Inflammatory macrophage (primary cell): ENCODE measurements around the gene MYOZ3.

Source experiments
- DNase-seq, 2 donors: peaks; one replicate each; pipeline ENCODE4 v3.0.0-alpha.2; 2020 to 2022
- total RNA-seq, 18 experiments: gene quantifications; one replicate each; lab custom pipeline; 2026; ENCODE audit warnings: mixed read lengths in 6 of 18, inconsistent platforms in 2 of 18; lab: John Stamatoyannopoulos, UW

The MYOZ3 gene, protein sequence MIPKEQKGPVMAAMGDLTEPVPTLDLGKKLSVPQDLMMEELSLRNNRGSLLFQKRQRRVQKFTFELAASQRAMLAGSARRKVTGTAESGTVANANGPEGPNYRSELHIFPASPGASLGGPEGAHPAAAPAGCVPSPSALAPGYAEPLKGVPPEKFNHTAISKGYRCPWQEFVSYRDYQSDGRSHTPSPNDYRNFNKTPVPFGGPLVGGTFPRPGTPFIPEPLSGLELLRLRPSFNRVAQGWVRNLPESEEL
- 0 to 0.09 (median 0) reads per million in 18 experiments for total RNA-seq

DNA sequence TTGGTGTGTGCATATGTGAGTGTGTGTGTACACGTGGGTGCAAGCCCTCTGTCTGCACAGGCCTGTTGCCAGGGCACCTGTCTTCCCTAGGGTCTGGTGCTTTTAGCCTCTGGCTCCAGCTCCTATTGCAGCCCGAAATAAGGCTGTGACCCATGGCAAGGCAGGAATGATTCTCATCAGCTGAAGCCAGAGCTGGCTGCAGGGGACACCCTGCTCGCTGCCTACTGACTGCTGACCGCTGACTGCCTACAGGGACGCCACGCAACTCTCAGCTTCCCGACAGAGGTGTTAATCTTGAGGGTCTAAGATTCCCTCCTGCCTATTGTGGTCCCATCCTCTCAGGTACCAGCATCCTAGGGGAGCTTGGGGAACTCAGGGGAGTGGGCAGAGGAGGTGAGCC is at the start of gene MYOZ3:
Gene MYOZ3 (plus strand): TSS at position 166 of the 400 bp plus-strand sequence. CDS start 1,691 bp downstream, outside the sequence.
- no peak for DNase-seq

DNA sequence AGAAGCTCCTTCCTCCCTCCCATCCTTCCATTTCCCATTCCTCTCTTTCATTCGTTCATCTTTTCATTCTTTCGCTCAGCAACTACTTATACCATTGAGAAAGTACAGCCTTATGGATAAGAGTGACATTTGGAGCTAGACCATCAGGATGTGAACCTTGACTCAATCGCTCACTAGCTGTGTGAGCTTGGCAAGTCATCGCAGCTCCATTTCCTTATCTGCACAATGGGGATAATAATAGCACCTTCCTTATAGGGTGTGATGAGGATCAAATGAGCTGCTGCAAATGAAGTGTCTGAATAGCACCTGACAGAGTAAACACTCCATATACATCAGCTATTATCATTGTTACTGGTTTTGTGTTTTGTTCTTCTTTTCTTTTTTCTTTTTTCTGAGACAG is 48.6 kb upstream of the MYOZ3 start:
- DNase-seq, result no peak

DNA sequence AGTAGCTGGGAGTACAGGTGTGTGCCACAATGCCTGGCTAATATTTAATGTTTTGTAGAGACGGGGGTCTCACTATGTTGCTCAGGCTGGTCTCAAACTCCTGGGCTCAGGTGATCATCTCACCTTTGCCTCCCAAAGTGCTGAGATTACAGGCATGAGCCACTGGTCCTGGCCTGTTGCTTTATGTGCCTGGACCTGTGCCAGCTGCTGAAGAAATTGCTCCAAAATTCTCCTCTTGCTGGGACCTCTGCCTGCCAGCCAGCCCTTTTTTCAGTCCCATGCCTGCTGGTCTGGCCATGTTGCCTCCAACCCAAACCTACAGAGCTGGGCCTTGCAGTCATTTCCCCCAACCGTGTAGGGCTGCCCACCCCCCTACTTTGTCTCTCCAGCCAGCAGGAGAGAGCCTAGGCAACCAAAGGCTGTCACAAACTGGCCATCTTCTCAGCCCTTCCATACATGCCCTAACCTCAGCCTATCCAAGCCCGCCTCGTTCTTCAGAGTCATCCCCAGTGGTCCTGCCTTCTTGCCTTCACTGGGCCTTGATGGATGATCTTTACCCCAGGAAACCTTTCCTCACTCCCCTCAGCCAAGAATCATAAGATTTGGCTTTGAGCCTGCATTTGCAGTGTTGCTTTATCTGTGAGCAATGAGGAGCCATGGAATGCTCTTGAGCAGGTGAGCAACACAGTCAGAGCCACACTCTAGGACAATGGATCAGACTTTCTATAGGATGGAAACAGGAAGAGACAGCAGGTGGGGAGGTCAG is 48.0 kb upstream of the MYOZ3 start:
- no peak for DNase-seq

DNA sequence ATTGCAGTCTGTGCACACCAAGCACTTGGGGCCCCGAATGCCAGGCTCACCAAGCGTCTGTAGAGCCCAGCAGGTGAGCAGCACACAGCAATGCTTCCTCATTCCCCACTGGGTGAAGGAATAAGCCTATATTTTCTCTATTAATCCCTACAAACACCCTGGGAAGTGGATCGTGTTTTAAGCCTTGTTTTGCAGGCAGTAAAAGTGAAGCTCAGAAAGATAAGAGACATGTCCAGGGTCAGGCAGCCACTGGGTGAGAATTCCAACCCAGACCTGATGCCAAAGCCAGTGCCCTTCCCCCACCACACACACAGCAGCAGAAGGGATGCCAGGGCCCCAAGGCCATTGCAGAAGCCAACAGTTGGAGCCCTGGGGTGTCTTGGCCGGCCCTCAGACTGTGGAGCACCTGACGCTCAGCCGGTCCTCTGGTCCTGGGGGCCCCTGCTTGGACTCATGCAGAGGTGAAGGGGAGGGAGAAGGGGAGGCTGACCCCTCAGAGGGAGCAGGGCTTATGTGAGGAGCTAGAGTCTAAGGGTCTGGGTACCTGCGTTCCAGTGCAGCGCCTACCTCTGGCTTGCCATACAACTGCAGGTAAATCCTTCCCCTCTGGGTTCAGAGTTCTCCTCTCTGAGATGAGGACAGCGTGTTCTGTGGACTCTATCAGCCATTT is 46.9 kb upstream of the MYOZ3 start:
- no peak for DNase-seq

DNA sequence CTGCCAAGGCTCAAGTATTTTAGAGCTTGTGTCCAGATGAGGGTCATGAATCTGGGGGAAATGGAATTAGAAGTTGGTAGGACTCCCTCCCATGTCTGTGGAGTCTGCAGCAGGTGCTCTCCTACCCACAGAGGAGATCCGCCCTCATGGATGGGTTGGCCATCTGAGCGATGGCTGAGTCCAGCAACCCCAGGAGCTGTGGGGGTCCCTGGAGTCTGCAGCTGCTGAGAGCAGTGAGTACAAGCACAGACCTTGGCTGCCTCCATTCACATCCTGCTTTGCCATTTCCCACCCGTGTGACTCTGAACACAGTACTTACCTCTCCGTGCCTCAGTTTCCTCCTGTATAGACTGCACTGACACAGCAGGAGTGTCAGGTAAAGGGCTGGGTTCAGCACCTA is 46.4 kb upstream of the MYOZ3 start:
- no peak for DNase-seq

DNA sequence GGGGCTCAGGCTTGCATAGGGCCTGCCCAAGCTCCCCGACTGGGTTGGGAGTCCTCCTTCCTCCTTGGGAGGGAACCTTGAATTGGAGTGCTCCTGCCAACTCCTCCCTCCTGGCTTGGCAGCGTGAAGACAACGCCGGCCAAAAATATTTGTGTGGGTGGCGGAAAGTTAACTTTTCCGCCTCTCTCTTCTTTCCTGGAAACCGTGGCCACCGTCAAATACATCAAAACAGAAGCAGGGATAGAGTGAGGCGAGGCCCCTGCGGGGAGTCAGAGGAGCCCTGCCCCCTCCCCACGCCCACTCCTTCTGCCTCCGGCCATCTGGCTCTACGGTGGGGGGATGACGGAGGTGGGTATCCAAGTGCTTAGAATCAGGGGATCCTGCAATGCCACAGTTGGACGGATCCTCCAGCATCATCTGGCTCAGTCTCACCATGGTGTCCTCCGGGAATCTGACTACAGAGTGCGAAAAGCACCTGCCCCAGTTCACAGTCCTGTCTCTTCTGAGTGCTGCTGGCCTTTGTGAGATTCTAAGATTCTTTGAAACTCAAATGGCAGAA is 45.8 kb upstream of the MYOZ3 start:
- DNase-seq, result no peak

DNA sequence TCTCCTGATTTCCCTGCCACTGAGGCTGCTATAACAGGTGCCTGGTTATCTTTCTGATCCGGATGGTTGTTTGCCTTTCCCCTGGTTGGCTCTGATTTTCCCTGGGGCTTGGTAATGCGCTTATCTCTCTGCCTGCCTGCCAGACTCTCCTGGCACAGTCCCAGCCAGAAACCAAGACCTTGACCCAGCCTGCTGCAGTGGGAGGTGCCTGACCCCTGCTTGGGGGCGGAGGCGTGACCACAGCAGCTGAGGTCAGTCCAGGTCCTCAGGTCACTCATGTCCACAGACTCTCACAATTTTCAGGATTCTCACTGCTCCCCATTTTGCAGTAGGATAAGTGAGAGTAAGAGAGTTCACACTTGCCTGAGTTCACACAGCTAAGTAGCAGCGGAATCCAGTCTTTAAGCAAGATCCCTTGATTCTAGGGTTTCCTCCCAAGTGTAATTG is 45.0 kb upstream of the MYOZ3 start:
- DNase-seq, result no peak

DNA sequence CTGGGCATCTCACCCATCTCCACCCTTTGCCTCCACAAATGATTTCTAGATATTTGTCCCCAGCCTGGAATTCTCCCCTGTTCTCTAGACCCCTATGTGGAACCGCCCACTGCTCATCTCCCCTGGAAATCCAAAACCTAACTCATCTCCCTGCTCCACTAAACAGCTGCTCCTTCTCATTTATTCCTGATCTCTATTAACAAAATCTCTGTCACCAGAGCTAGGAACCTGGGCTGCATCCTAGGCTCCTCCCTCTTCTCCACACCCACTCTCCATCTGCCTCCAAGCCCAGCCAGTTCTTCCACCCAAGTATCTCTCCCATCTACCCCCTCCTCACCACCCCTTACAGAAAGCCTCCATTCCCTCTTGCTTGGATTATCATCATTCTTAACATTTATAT is 44.5 kb upstream of the MYOZ3 start:
- no peak for DNase-seq

DNA sequence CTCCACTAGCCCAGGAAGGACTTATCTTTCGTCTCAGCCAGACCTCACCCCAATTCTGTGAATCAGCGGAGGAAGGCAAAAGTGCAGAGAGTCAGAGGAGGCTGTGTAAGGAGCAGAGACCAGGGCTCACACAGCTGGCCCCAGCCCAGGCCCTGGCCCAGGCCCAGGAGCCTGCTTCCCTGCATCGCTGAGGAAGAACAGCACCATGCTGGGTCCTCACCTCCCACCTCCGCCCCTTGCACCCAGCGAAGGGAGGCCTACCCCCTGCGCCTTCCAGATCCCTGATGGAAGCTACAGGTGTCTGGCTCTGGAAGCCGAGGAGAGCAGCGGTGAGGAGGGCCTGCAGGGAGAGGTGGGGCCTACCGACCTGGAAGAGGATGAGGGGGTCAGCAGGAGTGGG is 42.9 kb upstream of the MYOZ3 start:
- no peak for DNase-seq

DNA sequence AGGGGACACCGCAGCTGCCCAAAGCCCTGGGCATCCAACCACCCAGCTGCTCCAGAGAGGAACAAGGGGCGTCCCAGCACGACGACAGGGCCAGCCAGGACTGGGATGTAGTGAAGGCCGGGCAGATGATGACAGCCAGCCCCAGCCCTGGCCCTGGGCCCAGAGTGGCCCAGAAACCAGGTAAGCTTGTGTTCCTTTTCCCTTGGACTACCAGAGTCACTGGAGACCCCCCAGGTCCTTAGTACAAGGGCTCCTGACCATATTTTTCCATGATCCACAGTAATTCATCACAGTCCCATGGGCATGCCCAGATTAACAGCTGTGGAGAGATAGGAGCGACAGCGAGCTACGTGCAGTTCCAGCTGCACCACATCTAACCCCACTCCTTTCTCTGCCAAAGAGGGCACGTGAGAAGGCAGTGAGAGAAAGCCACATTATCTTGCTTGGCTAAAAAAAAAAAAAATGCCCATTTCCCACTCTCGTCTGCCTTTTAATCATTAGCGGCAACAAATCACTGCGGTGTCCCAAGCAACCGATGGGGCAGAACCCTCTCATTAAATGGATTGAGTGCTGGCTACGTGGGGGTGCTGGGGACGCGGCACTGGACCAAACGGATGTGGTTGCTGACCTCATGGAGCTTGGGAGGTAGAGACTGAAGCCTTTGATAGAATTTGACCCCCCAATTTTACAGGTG is 42.3 kb upstream of the MYOZ3 start:
- no peak for DNase-seq

DNA sequence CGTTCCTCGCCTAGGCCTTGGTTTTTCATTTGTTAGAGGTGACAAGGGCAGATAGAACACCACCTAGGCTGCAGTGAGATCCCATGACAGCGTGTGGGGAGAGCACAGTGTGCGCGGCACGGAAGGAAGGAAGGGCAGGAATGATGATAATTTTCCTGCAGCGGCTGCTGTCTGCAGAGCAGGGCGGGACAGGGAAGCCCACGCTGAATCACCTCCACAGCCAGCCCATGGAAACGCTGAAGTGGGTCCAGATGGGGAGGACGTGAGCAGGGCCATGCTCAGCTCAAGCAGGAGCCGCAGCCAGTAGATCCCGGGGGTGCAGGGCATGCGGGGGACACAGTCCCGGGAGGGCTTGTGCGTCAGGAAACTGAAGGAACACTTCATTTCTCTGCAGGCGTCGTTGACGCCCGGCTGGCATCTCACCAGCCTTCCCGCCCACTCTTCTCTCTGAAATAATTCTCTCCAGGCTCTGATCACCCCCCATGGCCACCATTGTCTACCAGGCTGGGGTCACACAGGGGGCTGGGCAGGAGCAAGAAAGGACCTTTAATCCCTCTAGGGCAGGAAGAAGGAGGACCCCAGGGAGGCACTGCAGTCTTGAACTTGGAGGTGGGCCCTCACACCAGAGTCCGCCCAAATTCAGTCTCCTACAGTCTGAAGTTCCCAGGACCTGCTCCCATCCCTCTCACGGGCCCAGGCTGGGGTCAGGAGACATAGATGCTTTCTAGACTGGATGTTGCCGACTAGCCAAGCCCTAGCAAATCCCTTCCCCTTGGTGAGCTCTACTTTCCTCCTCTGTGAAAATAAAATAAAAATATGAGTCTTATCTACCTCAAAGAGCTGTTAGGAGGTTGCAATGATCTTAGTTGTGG is 41.5 kb upstream of the MYOZ3 start:
- no peak for DNase-seq

DNA sequence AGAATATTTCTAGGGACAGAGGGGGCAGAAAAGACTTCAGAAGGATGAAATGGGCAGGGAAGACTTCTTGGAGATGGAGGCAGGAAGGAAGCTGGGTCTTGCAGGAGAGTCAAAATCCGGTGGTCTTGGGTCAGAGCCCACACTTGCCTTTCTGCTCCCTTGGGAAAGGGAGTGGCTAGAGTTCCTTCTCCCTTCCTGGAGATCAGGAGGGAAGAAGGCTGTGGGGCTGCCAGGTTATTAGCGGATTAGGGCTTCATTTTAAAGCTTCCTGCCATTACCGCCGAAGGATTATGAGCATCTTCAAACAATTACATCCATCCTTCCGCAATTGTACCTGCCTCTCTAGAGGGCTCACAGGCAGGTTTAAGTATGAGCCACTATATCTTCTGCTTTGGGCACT is 39.8 kb upstream of the MYOZ3 start:
- DNase-seq, result no peak

DNA sequence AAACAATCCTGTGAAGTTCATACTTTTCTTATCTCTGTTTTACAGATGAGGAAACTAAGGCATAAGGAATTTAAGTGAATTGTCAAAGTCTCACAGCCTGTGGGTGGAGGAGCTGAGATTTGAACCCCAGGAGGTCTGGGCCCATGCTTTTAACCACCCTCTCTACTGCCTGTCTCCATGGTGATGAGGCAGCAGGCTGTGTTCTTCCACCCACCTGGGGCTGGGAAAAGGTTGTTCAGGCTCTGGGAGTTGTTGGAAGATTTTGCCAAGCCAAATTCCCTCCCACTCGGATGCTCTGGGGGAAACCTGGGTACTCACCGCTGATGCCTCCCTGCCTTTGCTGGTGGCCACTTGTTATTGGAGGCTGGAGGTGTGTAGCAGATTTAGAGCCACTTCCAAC is 38.9 kb upstream of the MYOZ3 start:
- no peak for DNase-seq

DNA sequence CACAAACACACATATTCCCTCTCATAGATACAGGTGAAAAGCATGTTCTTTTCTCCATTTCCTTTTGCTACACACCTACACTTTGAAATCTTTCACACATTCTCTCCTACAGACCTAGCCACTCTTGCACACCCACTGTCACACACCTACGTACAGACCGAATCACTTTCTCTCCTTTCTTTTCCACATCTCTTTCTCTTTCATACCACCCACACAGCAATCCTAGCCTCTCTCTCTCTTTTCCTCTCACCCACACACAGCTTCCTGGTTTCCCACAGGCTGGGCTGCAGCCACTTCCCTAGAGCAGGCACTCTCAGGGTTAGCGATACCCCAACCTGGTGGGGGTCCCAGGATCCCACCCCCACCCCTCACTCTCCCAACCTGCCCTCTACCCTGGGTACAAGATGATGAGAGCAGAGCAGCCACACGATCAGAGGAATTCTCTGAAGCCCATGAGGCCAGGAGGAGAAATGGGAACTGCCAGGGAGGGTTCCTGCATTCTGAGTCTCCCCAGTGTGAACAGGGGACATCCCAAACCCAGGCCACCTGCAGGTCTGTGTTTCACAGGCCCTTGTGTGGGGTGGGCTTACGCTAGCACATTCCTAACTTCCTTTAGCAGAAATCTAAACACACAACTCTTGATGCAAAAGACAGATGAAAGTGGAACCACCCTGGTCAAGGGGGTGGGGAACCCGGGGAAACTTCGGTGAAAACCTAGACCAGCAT is 37.7 kb upstream of the MYOZ3 start:
- peak in 1 of 2 donors; percentile 25 for DNase-seq

DNA sequence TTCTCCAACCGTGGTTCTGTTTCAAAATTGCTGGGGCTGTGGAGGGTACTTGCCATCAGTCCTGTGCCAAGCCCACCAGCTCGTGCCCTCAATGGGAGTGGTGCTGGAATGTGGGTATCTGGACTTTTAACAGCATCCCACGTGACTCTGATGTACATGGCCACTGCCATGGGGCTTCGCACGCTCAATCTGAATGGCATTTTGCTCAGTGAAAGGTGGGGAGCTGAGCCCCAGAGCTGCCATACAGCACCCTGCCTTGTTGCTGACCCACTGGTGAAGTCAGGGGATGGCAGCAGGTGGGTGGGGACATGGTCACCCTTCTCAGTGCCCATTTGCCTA is 37.2 kb upstream of the MYOZ3 start:
- DNase-seq, result no peak

DNA sequence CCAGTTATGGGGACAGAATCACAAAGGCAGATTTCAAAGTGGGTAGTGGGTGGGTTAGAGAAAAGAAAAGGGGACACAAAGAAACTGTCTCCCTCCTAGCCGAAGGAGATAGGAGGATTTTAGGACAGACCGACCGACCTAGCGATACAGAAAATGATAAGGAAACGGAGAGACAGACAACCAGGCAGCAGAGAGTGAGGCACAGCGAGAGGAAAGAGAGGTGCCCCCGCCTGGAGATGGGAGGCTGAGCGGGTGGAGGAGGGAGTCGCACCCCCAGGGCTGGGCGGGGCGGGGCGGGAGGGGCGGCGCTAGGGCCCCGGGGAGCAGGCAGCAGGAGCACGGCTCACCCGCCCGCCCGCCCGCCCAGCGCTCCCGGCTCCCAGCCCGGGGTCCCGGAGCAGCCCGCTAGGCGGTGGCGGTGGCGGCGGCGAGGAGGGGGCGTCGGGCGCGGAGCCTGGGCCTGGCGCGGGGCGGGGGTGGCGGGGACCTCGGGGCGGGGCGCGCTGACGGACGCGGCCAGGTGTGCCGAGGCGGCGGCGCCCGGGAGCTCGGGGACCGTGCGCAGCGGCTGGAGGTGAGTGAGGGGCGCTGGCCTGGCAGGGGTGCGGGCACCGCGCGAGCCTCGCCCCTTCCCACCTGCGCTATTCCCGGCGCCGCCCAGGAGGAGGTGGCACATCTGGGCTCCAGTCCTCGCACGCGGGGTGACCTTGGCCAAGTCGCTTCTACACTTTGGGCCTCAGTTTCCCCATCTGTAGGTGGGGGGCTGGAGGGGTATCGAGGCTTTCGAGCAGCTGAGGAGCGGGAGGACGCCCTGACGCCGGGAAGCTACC is 36.5 kb upstream of the MYOZ3 start:
- no peak for DNase-seq

DNA sequence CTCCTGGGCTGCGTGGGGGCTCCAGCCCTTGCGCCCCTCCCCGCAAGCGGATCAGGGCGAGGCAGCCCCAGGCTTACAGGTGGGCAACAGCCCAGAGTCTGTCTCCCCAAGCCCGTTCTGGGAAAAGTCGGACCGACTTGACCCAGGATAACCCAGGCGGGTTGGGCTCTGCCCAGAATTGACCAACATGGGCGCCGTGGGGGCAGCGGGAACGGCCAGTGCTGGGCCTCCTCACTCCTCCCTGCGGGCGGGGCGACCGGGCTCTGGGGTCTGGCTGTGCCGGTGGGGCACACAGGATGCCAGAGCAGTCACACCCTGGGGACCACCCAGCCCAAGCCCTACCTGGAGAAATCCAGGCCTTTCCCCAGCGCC is 35.9 kb upstream of the MYOZ3 start:
- no peak for DNase-seq

DNA sequence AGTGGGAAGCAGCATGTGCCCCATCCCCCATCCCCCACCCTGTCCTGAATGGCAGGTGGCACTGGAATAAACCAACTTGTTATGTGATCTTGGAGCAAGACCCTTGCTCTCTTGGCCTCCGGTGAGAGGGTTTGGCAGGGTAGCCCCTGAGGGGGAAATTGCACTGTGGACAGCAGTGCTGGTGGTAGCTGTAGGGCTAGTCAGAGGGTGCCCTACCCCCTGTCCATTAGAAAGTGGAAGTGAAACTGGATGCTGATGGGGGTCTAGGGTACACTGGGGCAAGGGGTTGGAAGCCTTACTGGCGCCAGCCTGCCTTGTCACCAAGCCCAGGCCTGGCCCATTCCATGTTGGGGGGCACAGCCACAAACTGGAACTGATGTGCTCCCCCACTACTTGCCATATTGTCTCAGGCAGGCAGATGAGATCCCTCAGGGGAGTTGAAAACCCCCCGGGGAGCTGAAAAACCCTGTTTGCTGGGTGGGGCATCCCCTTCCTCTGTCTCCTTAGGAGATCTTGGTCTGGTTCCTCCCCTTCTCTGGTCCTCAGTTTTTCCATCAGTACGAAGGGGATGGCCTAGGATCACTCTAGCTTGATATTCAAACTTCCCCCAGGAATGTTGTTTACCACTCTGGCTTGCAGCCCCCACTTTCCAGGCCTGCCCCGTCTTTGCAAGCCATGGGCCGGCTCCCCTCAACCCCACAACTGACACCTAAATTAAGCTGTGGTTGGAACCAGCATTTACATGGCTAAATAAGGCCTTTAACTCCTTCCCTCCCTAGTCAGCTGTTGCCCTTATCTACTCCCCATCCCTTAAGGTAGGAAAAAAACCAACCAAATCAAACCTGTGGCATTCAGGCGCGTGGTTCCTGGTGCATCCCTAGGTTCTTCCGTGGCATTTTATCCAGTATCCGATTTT is 35.0 kb upstream of the MYOZ3 start:
- DNase-seq, result no peak

DNA sequence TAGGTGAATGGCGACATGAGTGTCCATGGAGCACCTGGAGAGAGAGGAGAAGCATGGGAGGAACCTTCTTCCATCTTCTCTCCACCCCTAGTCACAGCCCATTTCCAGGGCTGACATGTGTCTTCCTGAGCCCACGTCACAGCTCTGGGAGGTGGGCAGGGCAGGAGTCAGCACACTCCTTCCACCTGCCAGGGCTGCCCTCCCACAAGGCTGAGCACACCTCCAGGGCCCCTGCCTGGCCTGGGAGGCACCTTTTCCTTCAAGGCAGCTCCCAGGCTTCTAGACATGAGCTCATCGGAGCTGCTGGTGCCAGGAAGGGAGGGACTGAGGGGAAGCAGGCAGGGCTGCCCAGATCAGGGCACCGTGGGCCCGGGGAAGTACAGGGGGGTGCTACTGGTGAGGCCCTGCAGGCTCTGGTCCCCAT is 34.2 kb upstream of the MYOZ3 start:
- DNase-seq, result no peak
